Kidney capillary endothelial cell (primary cell): ENCODE measurements around the gene NTNG1.
"Not testable (repeated sequence)": the region's sequence is repeated elsewhere in the genome, so short reads cannot be mapped to it uniquely, and the experiment has no call there.

Experiments
- DNase-seq: peaks from one replicate; pipeline ENCODE4 v3.0.0-alpha.2; 2018; ENCODE audit warnings: low spot score

The NTNG1 gene

DNA sequence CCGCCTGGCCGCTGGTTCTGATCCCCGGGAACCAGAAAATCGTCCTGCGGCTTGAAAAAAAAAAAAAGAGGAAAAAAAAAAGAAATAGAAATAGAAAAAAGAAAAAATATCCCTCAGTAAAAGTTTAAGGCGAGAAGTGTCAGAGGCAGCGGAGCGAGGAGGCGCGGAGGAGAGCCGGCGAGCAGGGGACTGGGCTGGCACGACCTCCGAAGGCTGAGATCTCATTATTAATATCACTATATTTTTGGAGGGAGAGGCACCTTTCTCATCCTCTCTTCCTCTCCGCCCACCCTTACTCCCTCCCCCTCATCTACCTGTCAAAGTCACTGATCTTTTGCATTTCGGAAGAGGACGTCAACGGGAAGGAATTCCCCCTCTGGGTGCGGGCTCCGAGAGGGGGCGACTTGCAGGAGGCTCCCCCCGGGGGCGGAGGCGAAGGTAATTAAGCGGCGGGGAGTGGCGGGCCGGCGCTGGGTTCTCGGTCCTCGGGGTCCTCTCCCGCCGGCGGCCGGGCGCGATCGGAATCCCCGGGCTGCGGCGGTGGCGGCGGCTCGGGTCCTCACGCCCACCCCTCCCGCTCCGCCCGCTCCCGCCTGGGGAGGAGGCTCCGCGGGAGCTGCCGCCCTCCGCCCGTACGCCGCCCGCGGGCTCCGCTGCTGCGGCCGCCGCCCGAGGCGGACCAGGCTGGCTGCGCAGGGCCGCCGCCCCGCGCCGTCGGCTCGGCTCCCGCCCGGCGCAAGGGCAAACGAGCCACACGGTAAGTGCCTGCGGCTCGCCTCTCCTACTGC, at the start of gene NTNG1:
Gene NTNG1, plus strand, starts transcription at position 337 of the 788 bp plus-strand sequence.
- DNase-seq = peak; percentile 5

DNA sequence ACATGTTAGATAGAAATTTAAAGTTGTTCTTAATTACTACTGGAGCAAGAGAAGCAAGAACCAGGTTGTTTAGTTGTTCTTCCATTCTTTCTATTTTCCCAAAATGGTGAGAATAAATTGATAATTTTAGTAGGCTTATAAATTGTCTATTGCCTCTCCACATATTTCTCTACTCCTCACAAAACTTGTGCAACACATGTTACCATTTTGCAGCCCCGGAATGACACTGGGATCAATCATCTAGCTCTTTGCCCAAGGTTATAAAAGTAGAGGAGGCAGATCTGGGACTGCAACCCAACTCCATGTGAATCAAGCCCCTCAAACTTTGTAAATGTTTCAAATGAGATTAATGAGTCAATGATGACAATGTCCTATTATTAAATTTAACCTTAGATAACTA, 49.4 kb upstream of the NTNG1 start:
- DNase-seq = no peak

DNA sequence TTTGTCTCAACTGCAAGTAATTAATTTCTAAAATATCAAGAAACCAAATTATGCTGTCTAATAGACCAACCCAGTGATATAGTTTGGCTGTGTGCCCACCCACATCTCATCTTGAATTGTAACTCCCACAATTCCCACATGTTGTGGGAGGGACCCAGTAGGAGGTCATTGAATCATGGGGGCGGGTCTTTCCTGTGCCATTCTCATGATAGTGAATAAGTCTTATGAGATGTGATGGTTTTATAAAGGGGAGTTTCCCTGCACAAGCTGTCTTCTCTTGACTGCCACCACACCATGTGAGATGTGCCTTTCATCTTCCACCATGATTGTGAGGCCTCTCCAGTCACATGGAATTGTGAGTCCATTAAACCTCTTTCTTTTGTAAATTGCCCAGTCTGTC, 47.4 kb upstream of the NTNG1 start:
- DNase-seq = not testable (repeated sequence)

- DNase-seq = no peak
These were observed 45.2 kb upstream of the NTNG1 start for GRCh38 chr1:107095647-107096046.

DNA sequence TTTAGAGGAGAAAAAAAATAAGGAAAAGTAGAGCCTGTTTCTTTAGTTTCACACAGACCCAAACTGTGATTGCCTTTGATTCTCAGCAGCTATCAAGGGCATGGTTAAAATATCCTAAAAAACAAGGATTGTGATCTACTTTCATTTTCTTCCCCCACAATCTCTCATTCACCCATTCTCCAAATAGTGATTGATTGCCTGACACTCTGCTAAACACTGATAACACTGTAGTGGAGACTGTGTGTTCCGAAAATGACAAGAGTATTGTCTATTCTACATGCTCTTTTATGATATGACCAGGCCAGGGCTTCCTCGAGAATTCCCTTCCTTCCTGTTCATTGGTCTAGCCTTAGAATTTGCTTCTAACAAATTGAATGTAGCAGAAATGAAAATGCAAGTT, 44.1 kb upstream of the NTNG1 start:
- DNase-seq = no peak

DNA sequence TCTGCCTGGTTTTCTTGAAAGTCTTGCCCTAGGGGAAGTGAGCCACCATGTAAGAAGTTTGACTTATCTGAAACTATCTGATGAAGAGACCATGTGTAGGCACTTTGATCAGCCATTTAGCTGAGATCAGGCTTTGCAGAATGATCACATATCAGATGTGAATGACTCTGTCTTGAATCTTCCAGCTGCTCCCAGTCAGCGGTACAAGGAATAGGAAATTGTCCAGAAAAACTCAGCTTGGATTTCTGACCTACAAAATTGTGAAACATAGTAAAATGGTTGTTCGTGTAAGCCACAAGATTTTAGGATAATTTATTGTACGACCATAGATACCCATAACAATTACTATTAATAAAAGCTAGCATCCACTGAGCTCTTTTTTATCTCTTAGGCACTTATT, 41.9 kb upstream of the NTNG1 start:
- no peak for DNase-seq

GRCh38 chr1:107100331-107100984, 40.4 kb upstream of the NTNG1 start:
- DNase-seq = no peak

DNA sequence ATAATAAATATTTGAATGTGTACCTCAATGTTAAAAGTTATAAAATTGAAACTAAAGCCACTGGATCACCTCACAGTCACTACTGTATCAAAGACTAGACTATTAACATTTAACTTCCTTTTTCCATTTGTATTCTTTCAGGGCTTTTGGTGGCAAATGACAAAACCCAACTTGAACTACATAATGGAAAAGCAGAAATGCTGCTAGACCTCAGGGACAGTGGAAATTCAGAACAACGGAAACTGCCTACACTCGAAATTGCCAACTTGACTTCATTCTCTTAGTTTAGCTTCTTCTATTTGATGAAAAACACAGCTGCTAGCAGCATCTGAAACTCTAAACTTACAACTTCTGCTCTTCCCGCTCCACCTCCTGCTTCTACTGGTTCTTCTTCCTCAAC, 34.9 kb upstream of the NTNG1 start:
- DNase-seq = no peak

DNA sequence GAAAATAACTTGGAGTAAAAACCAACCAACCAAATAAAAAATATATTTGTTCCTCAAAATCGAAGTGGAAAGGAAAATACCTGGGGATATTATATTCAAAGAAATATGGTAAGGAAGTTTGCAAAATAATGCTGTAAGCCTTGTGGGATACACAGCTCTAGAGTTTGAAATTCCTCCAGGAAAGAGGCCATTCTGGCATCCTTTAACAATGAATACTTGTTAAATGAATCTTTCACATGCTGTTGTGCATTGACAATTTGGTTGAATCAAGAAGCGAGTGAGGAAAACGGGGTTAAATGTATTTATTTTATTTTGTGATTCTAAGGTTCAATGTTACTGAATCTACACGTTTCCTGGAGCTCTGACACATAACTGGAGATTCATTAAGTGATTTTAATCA, 30.5 kb upstream of the NTNG1 start:
- DNase-seq = no peak

DNA sequence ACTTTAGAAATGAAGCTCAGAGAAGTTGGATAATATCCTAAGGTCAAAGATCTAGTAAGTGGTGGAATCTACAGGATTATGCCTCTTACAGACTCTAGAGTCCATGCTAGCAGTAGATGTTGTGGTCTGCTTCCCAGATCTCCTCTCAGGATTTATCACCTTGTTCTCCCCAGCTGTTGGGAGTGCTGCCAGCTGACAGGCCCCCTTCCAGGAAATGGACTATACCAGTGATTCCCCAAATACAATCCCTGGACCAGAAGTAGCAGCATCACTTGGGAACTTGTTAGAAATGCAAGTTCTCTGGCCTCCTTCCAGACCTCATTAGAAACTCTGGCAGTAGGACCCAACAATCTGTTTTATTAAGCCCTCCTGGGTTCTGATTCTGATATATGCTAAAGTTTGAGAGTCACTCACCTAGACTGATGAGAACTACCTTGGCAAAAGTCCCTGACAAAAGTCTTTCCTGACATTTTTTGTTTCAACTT, 24.5 kb upstream of the NTNG1 start:
- DNase-seq = no peak

DNA sequence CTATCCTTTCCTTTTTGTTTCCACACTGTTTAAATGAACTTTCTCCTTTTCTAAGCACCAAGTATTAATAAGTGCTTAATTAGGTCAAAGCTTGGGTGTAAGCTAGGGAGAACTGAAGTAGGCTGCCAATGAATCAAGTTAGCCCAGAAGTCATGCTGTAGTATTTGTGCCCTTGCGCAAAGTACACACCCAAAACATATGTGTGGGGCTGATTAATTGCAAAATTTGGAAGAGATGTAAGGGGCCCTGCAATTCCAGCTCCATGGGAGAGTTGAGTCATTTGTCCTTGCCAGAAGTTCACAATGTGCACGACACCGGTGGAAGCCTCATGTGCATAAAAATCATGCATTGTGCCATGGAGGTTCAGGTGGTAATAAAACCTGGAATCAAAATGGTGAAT, 18.6 kb upstream of the NTNG1 start:
- DNase-seq = no peak

DNA sequence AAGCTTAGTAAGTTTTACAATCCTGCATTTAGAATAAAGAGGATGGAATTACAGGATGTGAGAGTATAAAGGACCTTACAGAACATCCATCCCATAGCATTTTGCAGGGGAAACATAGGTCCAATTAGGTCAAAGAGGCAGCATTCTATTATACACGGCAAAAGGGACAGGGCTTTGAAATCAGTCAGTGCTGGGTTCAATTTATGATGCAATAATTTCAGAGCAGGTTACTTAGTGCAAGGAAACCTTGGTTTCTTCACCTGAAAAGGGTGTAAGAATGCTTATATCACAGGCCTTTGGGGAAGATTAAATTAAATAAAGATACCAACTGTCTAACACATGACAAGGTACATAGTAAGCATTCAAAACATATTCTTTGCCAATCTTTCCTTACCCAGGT, 17.1 kb upstream of the NTNG1 start:
- no peak for DNase-seq

GRCh38 chr1:107124694-107125093, 16.1 kb upstream of the NTNG1 start:
- no peak for DNase-seq

DNA sequence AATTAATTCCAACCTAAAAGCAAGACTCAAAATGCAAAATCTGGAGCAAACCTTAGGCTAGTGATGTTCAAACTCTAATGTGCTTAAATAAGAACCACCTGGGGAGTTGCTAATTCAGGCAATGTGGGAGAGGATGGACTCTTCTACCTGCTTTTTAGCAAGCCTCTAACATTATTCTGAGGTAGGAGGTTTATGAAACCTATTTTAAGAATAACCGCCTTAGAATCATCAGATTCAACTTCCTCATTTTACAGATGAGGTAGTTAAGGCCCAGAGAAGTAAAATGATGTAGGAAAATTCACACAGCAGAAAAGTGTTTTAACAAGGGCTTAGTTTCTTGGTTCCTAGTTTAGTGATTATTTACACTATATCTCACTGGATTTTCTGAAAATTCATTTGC, 8.6 kb upstream of the NTNG1 start:
- DNase-seq = no peak

- DNase-seq = no peak
These were observed 8.1 kb upstream of the NTNG1 start for GRCh38 chr1:107132780-107133179.

GRCh38 chr1:107135463-107135862, 5.4 kb upstream of the NTNG1 start:
- DNase-seq = peak; percentile 39

GRCh38 chr1:107138166-107138565, 2.7 kb upstream of the NTNG1 start:
- no peak for DNase-seq

DNA sequence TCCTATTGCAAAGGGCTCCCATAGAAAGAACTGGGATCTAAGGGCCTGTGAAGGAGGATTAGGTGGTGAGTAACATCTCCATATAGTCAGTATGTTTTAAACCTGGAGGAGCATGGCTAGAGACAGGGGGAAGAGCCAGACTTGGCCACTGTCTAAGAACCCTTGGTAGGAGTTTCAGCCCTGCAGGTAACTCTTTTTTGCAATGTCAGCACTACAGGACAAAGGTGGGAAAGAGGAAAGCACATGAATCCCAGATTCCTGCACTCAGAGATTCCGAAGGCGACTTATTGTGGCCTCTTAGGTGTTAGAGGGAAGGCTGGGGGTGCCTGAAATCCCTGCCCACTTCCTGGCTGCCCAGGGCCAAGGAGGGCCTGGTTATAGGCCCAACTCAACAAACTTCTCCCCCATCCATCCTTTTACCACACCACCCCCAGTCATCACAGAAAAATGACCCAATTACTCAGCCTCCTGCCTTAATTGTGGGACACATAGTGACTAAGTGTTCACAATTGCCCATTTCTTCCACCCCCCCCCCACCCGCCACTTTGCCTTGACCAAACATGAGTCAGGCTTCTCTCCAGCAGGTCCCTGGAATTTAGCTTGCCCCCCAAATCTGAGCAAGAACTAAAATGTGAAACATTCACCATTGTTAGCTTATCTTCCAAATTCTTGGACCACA, 1.9 kb upstream of the NTNG1 start:
- peak; percentile 32 for DNase-seq

GRCh38 chr1:107139833-107140702, 771 bp upstream of the NTNG1 start:
- peak; percentile 68 for DNase-seq

- DNase-seq = peak; percentile 17
These were observed 770 bp downstream of the NTNG1 start for GRCh38 chr1:107141491-107142126.

GRCh38 chr1:107142140-107142542, 1.3 kb downstream of the NTNG1 start:
- DNase-seq = peak; percentile 59

- DNase-seq = no peak
These were observed 1.8 kb downstream of the NTNG1 start for GRCh38 chr1:107142666-107143065.
